GM21825 (cell line): Measurements from ENCODE around the gene SPANXN2.
"Not testable (repeated sequence)": the region's sequence is repeated elsewhere in the genome, so short reads cannot be mapped to it uniquely, and the experiment has no call there.

ENCODE experiments used
- ATAC-seq: cut with Tn5 transposase; IDR thresholded peaks from one replicate; pipeline ENCODE4 v1.9.1; 2021; ENCODE audit warnings: mild to moderate bottlenecking, moderate library complexity; ENCODE audit not compliant: unreplicated experiment

The SPANXN2 gene

DNA sequence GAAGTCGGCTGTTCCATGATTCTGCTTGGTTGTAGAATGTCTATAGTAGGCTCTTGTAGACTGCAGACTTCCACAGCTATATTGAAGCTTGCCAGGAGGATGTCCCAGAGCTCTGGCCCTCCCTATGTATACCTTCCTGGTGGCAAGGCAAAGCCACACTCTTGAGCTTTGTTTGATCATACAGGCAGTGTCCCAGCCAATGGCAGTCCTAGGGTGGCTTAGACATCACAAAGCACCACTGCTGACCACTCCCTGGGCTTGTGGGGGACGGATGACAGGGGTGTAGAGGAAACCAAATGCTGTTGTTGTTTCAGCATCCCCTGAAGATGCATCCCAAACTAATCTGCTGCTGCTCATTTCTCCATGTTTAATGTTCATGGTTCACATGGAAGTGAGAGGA is at the start of gene SPANXN2:
Gene SPANXN2 (minus strand): TSS at position 101 of the 400 bp plus-strand sequence. CDS start 84 bp downstream, at position 17.
- ATAC-seq, result not testable (repeated sequence)

DNA sequence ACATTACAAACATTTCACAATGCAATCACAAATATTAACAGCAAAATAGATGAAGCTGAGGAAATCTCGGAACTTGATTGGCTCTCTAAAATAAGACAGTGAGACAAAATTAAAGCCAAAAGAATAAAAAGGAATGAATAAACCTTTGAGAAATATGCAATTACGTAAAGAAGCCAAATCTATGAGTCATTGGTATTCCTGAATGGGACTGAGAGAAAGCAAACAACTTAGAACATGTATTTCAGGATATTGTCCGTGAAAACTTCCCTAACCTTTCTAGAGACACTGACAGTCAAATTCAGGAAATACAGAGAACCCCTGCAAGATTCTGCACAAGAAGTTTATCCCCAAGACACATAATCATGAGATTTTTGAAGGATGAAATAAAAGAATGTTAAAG is 48.4 kb upstream of the SPANXN2 start:
- no peak for ATAC-seq

DNA sequence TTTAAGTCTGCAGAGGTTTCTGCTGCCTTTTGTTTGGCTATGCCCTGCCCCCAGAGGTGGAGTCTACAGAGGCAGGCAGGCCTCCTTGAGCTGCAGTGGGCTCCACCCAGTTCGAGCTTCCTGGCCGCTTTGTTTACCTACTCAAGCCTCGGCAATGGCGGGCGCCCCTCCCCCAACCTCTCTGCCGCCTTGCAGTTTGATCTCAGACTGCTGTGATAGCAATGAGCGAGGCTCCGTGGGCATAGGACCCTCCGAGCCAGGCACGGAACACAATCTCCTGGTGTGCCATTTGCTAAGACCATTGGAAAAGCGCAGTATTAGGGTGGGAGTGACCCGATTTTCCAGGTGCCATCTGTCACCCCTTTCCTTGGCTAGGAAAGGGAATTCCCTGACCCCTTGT is 47.2 kb upstream of the SPANXN2 start:
- ATAC-seq, result not testable (repeated sequence)

- no peak for ATAC-seq
These were observed 37.3 kb upstream of the SPANXN2 start for GRCh38 chrX:143757887-143758286.

DNA sequence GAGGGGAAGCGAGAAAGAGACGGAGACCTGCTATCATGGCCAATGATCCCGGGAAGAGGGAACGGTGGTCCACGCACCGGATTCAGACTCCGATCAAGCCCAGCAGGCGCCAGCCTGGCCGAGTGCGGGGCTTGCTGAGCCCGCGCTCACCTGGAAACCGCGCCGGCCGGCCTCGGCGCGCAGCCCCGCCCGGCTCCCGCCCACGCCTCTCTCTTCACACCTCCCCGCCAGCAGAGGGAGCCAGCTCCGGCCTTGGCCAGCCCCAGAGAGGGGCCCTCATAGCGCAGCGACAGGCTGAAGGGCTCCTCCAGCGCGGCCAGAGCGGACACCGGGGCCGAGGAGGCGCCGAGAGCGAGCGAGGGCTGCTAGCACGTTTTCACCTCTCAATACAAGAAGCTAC is 36.8 kb upstream of the SPANXN2 start:
- no peak for ATAC-seq

- ATAC-seq, result no peak
These were observed 33.6 kb upstream of the SPANXN2 start for GRCh38 chrX:143754183-143754582.

GRCh38 chrX:143733866-143734265 is 13.3 kb upstream of the SPANXN2 start:
- no peak for ATAC-seq

DNA sequence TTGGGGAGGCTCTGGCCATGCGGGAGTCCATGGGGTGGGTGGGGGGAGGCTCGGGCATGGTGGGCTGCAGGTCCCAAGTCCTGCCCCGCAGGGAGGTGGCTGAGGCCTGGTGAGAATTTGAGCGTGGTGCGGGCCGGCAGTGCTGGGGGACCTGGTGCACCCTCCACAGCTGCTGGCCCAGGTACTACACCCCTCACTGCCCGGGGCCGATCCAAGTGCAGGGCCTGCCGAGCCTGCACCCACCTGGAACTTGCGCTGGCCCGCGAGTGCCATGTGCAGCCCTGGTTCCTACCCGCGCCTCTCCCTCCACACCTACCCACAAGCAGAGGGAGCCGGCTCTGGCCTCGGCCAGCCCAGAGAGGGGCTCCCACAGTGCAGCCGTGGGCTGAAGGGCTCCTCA is 5.7 kb upstream of the SPANXN2 start:
- no peak for ATAC-seq

DNA sequence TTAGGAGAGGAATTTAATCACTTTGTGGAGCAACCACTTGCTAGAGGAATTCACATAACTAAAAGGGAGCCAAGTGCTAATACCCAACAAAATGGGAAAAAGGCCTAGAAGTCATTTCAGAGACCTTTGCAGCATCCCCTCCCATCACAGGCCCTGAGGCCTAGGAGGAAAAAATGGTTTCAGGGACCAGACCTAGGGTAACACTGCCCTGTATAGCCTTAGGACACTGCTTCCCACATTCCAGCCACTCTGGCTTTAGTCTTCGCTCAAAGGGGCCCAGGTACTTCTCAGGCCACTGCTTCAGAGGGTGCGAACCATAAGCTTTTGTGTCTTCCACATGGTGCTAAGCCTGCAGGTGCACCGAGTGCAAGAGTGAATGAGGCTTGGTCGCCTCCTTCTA is 19.1 kb downstream of the SPANXN2 start:
- ATAC-seq, result no peak

DNA sequence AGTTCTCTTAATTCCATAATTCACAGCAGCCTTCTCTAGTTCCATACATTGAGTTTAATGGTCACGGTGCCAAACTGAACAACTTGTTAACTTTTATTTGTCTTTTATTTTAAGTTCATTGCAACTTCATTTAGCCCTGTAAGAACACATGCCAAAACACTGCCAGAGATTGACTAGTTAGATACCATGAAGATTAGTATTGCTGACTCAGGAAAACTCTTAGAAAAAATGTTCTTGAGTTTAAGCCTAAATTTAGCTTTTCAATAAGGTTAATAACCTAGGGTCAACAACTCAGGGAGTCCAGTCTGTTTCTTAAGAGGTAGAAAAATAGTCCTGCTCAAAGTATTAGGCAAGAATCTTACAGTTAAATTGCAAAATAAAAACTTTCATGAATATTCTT is 25.7 kb downstream of the SPANXN2 start:
- ATAC-seq, result no peak

GRCh38 chrX:143683486-143683885 is 37.1 kb downstream of the SPANXN2 start:
- no peak for ATAC-seq

DNA sequence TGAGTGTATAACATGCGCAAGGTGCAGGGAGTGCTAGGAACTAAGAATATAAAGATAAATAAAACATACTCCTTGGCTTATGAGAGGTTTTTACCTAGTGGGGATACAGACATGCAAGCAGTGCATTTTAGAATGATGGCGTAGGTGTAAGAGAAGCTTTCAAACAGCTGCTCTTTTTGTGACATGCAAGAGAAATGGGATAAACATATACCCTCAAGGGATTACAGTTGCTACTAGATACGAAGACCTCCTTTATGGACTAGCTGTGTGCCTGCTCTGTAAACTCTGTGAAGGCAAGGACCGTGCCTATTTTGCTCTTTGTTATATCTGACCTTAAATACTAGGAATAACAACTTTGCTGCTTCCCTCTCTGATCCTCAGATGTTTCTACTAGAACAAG is 45.6 kb downstream of the SPANXN2 start:
- no peak for ATAC-seq

GRCh38 chrX:143669395-143669794 is 51.2 kb downstream of the SPANXN2 start:
- no peak for ATAC-seq

GRCh38 chrX:143664302-143664701 is 56.2 kb downstream of the SPANXN2 start:
- no peak for ATAC-seq

DNA sequence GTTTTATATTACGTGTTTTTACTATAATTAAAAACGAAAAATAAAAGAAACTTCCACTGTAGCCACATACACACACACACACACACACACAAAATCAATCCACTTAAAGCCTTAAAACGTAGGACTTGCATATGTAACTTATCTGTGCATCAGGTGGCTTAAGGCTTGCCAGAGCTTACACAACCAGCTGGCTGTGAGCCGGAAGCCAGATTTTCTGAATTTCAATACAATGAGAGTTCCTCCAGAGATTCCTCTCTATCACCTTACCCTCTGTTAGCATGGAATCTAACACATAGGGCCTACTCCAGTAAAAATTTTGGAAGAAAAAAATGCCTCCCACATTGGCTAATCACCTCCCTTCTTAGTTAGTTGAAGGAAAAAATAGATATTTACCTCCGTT is 56.8 kb downstream of the SPANXN2 start:
- no peak for ATAC-seq
